ENCODE measurements around the gene RHOV. TPM values are rescaled to one million over a fixed set of nuclear protein-coding genes. Genes with fewer than 3 reads are reported as not detected.

Gene RHOV
- total and polyA plus RNA-seq, 2 of the 4 experiments (the other 2 are of a cell fraction), result 0.10 TPM; not detected in 1

GRCh38 chr15:40870716-40871115 is 3.3 kb downstream of the RHOV start:
- H3K79me1 ChIP-seq (ENCODE audit: low read depth in 1 of 2, low read length in 2 of 2), result no peaks in the 10 kb centered on the region
- H3K9me1 ChIP-seq (ENCODE audit: insufficient read depth, low read length), result no peaks in the 10 kb centered on the region
- H2AK5ac ChIP-seq (ENCODE audit: low read depth, low read length), result no peak overlapping the region
- no peaks in the 10 kb centered on the region for H4K20me1 ChIP-seq (ENCODE audit: insufficient read depth, low read length)
- no peaks in the 10 kb centered on the region for H3K36me3 ChIP-seq (ENCODE audit: control insufficient read depth, insufficient read depth, low read length)
- DNase-seq (no peak), ATAC-seq (ENCODE audit: low read depth) (no peak)
- H3K14ac ChIP-seq (replicated peaks; ENCODE audit: low read depth, low read length), result no peak overlapping the region
- no peak overlapping the region for H4K91ac ChIP-seq (ENCODE audit: insufficient read depth, low read depth, low read length)
- H3K4me3 ChIP-seq (ENCODE audit: insufficient read depth, low read depth, low read length), result no peak overlapping the region
- no peak overlapping the region for H2BK5ac ChIP-seq (ENCODE audit: low read depth, low read length, poor library complexity, severe bottlenecking)
- POLR2A ChIA-PET (ENCODE audit: unreplicated experiment), result no interaction called here
- H2BK15ac ChIP-seq (ENCODE audit: low read depth, low read length), result no peak overlapping the region
- H3K56ac ChIP-seq (ENCODE audit: extremely low read depth, insufficient read depth, low read length), result no peak overlapping the region
- no peak overlapping the region for H2AFZ ChIP-seq (replicated peaks; ENCODE audit: low read length, poor library complexity)
- no peaks in the 10 kb centered on the region for H3K9me3 ChIP-seq (ENCODE audit: control insufficient read depth, insufficient read depth, low read length)
- no peak overlapping the region for H3K4ac ChIP-seq (ENCODE audit: low read depth, low read length)
- H2AK9ac ChIP-seq (replicated peaks; ENCODE audit: low read depth, low read length, poor library complexity), result no peak overlapping the region
- H2BK20ac ChIP-seq (ENCODE audit: low read depth, low read length), result no peak overlapping the region
- CTCF ChIA-PET, result interaction anchor here (1.8 to 2.3 kb wide), 2 partner anchors 12 to 23 kb away, joined by 5 to 7 read pairs; partner anchors contain the start of gene VPS18
- H3K18ac ChIP-seq (ENCODE audit: low read depth, low read length), result no peak overlapping the region
- BruUV-seq (replicated peaks), result no TSS peak
- H3K9ac ChIP-seq (ENCODE audit: low read depth, low read length), result no peak overlapping the region
- H3K4me2 ChIP-seq (ENCODE audit: low read depth, low read length), result no peak overlapping the region
- no peak overlapping the region for H2BK120ac ChIP-seq (ENCODE audit: low read depth, low read length)
- 0 out of 2 replicates have a peak, but pooled peaks cover 1% of the 10 kb centered on the region for H3K4me1 ChIP-seq (ENCODE audit: control insufficient read depth, insufficient read depth, low read length)
- dilution Hi-C loops (cut with HindIII; ENCODE audit: low sequenced_read_pairs, unreplicated experiment) (no loop called here), intact Hi-C loops (cut with micrococcal nuclease) (no loop called here), in situ Hi-C loops (cut with MboI; ENCODE audit: low sequenced_read_pairs) (no loop called here)
- H3K23ac ChIP-seq (ENCODE audit: low read depth, low read length), result no peak overlapping the region
- no peak overlapping the region for H4K8ac ChIP-seq (ENCODE audit: low read depth in 2 of 2, low read length in 2 of 2)
- peaks cover 25% of the 10 kb centered on the region for H3K27me3 ChIP-seq (ENCODE audit: control insufficient read depth, insufficient read depth, low read length)
- no peak overlapping the region for H4K5ac ChIP-seq (ENCODE audit: low read depth, low read length)
- no CpG with 5 or more reads among the region's 1 CpG for WGBS, 2 experiments (ENCODE audit: extremely low coverage in 2 of 2, insufficient read length in 1 of 2)
- no peak for TF ChIP-seq RFX5 (IDR thresholded peaks at IDR 0.05; ENCODE audit: low read depth, low read length)
- no peak for TF ChIP-seq SMC3 (IDR thresholded peaks at IDR 0.05; ENCODE audit: low read depth, low read length)
- no peak for TF ChIP-seq CEBPB (IDR thresholded peaks at IDR 0.05; ENCODE audit: low read depth, low read length)
- no peak for TF ChIP-seq ELK1 (IDR thresholded peaks at IDR 0.05; ENCODE audit: borderline replicate concordance, low read depth, low read length)
- TF ChIP-seq MAFK (IDR thresholded peaks at IDR 0.05; ENCODE audit: low read depth, low read length), result no peak
- no peak for TF ChIP-seq MAZ (IDR thresholded peaks at IDR 0.05; ENCODE audit: borderline replicate concordance, low read depth, low read length)
- no peak for TF ChIP-seq USF2 (IDR thresholded peaks at IDR 0.05; ENCODE audit: low read depth, low read length)
- TF ChIP-seq MXI1 (IDR thresholded peaks at IDR 0.05; ENCODE audit: borderline replicate concordance, low read depth, low read length), result no peak
- no peak for TF ChIP-seq CTCF (conservative IDR thresholded peaks at IDR 0.05; ENCODE audit: low read depth, low read length)
- no peak for TF ChIP-seq RCOR1 (IDR thresholded peaks at IDR 0.05; ENCODE audit: insufficient replicate concordance, low read length)
- TF ChIP-seq NFE2L2 (IDR thresholded peaks at IDR 0.05; ENCODE audit: low read depth, low read length), result no peak
- no peak for TF ChIP-seq RAD21 (IDR thresholded peaks at IDR 0.05; ENCODE audit: low read length)
- no peak for TF ChIP-seq FOS (IDR thresholded peaks at IDR 0.05; ENCODE audit: low read depth, low read length)
- no peak for TF ChIP-seq POLR2A (IDR thresholded peaks at IDR 0.05; ENCODE audit: low read depth, low read length)
- TF ChIP-seq CHD1 (IDR thresholded peaks at IDR 0.05; ENCODE audit: low read depth, low read length), result no peak
- no peak overlapping the region for H3K27ac ChIP-seq (ENCODE audit: insufficient read depth, low read length)

Data from IMR-90 (cell line).